AG04450 (cell line): ENCODE data around the gene PANK3. TPM values are rescaled to one million over a fixed set of nuclear protein-coding genes. Genes with fewer than 3 reads are reported as not detected.
"Not testable (repeated sequence)": the region's sequence is repeated elsewhere in the genome, so short reads cannot be mapped to it uniquely, and the experiment has no call there.

Experiments used
- CTCF ChIA-PET: fragments of 300-600, 350-600 bp; formaldehyde crosslinking; extraction: SDS; loops from one replicate; lab custom pipeline; 2022; ENCODE audit warnings: antibody characterized with exemption, inconsistent platforms; lab: Charles Lee
- POLR2A ChIA-PET: fragments of 350-600 bp; formaldehyde crosslinking; extraction: SDS; loops from one replicate; lab custom pipeline; 2021; ENCODE audit warnings: antibody characterized with exemption, inconsistent platforms; lab: Yijun Ruan, JAX
- DNase-seq: peaks from one replicate; pipeline ENCODE4 v3.0.0-alpha.2; 2011; ENCODE audit warnings: low read depth, low spot score
- H3K27ac ChIP-seq: one replicate; pipeline ENCODE4 v1.5.1; 2012; ENCODE audit warnings: low read depth, low read length, control low read depth
- H3K27me3 ChIP-seq: one replicate; pipeline ENCODE4 v1.6.0; 2012; ENCODE audit warnings: low read length; ENCODE audit not compliant: control insufficient read depth, insufficient read depth
- H3K4me3 ChIP-seq: 2 replicates; pipeline ENCODE4 v1.5.1; 2011; ENCODE audit warnings: mild to moderate bottlenecking, low read depth, low read length, control low read depth
- H3K9me3 ChIP-seq: 2 replicates; pipeline ENCODE4 v1.5.1; 2012; ENCODE audit warnings: low read length; ENCODE audit not compliant: control insufficient read depth, insufficient read depth
- CTCF ChIP-seq: IDR thresholded peaks from 2 replicates; pipeline ENCODE4 v1.5.1; 2011; ENCODE audit warnings: low read depth, low read length, control low read depth, inconsistent platforms
- polyA plus RNA-seq: library from polyadenylated mRNA; depleted of rRNA; stranded (reverse); fragments of >200 nt; gene quantifications from 2 replicates; pipeline ENCODE4 v1.2.3, GENCODE V29; 2011

PANK3 gene
- polyA plus RNA-seq, 1 experiment, result 20.2 TPM

- ChIA-PET POLR2A (no interaction called here), CTCF (no interaction called here)
- no peak for TF ChIP-seq CTCF
- H3K4me3 ChIP-seq, result no peak overlapping the region
- no peaks in the 10 kb centered on the region for H3K9me3 ChIP-seq
- peaks cover 2% of the 10 kb centered on the region for H3K27me3 ChIP-seq
- no peak overlapping the region for H3K27ac ChIP-seq
- DNase-seq, result no peak
These were observed 20.7 kb upstream of the PANK3 start for GRCh38 chr5:168599826-168600225.

GRCh38 chr5:168598639-168599038, 19.5 kb upstream of the PANK3 start:
- no peak for DNase-seq
- CTCF ChIA-PET, result no interaction called here
- POLR2A ChIA-PET, result no interaction called here
- Histone ChIP-seq H3K27me3 (peaks cover 2% of the 10 kb centered on the region), H3K27ac (no peak overlapping the region), H3K4me3 (no peak overlapping the region), H3K9me3 (no peaks in the 10 kb centered on the region)
- TF ChIP-seq CTCF, result no peak

- no peak for TF ChIP-seq CTCF
- DNase-seq, result no peak
- no peak overlapping the region for H3K27ac ChIP-seq
- ChIA-PET POLR2A (no interaction called here), CTCF (no interaction called here)
- no peaks in the 10 kb centered on the region for H3K9me3 ChIP-seq
- H3K27me3 ChIP-seq, result peaks cover 2% of the 10 kb centered on the region
- no peak overlapping the region for H3K4me3 ChIP-seq
These were observed 17.8 kb upstream of the PANK3 start for GRCh38 chr5:168596927-168597326.

GRCh38 chr5:168596122-168596521, 17.0 kb upstream of the PANK3 start:
- H3K4me3 ChIP-seq, DNase-seq, H3K9me3 ChIP-seq, CTCF ChIA-PET, H3K27me3 ChIP-seq, H3K27ac ChIP-seq, POLR2A ChIA-PET: not testable (repeated sequence)

GRCh38 chr5:168592014-168592368, 12.8 kb upstream of the PANK3 start:
- Histone ChIP-seq H3K27me3 (peaks cover 9% of the 10 kb centered on the region), H3K9me3 (no peaks in the 10 kb centered on the region), H3K27ac (no peak overlapping the region), H3K4me3 (no peak overlapping the region)
- no peak for TF ChIP-seq CTCF
- POLR2A ChIA-PET, result no interaction called here
- peak; percentile 6 for DNase-seq
- CTCF ChIA-PET, result no interaction called here
